GM23338 (cell line): Measurements from ENCODE around the gene NCDN.

Source experiments
- CREB1 ChIP-seq: fragments of 250-450 bp; sonication (Bioruptor Pico); IDR thresholded peaks from 2 replicates; pipeline ENCODE4 v1.5.0; 2020; ENCODE audit warnings: low read depth, mild to moderate bottlenecking, moderate library complexity
- EZH2 ChIP-seq: fragments of 200-600 bp; sonication (generic); IDR thresholded peaks from one replicate; pipeline ENCODE4 v1.8.0; 2017; ENCODE audit warnings: antibody characterized with exemption, mild to moderate bottlenecking, low read depth; ENCODE audit not compliant: unreplicated experiment
- EZH2phosphoT487 ChIP-seq: fragments of 200-600 bp; sonication (generic); IDR thresholded peaks from one replicate; pipeline ENCODE4 v1.8.1; 2018; ENCODE audit warnings: antibody characterized with exemption; ENCODE audit not compliant: unreplicated experiment
- JUNB ChIP-seq: IDR thresholded peaks from one replicate; pipeline ENCODE4 v1.6.1; 2016; ENCODE audit warnings: antibody characterized with exemption; ENCODE audit not compliant: unreplicated experiment
- NANOG ChIP-seq: IDR thresholded peaks from 2 replicates; pipeline ENCODE4 v1.6.1; 2016; ENCODE audit warnings: antibody characterized with exemption, borderline replicate concordance
- POLR2AphosphoS5 ChIP-seq: IDR thresholded peaks from 2 replicates; pipeline ENCODE4 v1.6.1; 2016; ENCODE audit warnings: antibody characterized with exemption, low read depth
- ZNF114 ChIP-seq: fragments of 250-450 bp; sonication (Bioruptor Pico); IDR thresholded peaks from 2 replicates; pipeline ENCODE4 v1.5.0; 2020; ENCODE audit warnings: mild to moderate bottlenecking, moderate library complexity
- ZNF331 ChIP-seq: fragments of 250-450 bp; sonication (Bioruptor Pico); IDR thresholded peaks from 2 replicates; pipeline ENCODE4 v1.5.0; 2020; ENCODE audit warnings: low read depth, mild to moderate bottlenecking, moderate library complexity
- TF ChIP-seq, protein P1 (sequence below), 2 experiments: fragments of 200-600 bp in 1 of 2; sonication (generic) in 1 of 2; conservative IDR thresholded peaks; 2 replicates each; pipeline versions ENCODE4 v1.5.1 to v1.6.1; 2016 to 2017; ENCODE audit warnings: antibody characterized with exemption in 2 of 2, low read depth in 2 of 2, mild to moderate bottlenecking in 2 of 2, moderate library complexity in 1 of 2
- TF ChIP-seq, protein P2 (sequence below): IDR thresholded peaks from one replicate; pipeline ENCODE4 v1.6.1; 2018; ENCODE audit warnings: antibody characterized with exemption; ENCODE audit not compliant: unreplicated experiment
- TF ChIP-seq, protein P3 (sequence below): IDR thresholded peaks from 2 replicates; pipeline ENCODE4 v1.6.1; 2016; ENCODE audit warnings: antibody characterized with exemption

DNA sequence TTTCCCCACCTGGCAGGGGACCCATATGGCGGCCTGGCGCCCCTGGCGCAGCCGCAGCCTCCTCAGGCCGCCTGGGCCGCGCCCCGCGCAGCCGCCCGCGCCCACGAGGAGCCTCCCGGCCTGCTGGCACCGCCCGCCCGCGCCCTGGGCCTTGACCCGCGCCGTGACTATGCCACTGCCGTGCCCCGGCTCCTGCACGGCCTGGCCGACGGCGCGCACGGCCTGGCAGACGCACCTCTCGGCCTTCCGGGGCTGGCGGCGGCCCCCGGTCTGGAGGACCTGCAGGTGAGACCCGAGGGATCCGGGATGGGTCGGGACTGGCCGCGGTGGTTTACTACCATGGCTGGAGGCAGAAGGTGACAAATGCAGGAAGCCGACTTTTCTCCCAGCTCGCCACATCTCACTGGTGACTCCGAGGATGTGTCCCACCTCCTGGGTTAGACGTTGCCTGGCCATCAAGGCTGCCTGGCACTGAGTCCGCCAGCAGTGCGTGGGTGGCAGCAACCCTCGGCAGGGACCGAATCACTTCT, 16.6 kb downstream of the NCDN start:
- TF ChIP-seq, protein P1, sequence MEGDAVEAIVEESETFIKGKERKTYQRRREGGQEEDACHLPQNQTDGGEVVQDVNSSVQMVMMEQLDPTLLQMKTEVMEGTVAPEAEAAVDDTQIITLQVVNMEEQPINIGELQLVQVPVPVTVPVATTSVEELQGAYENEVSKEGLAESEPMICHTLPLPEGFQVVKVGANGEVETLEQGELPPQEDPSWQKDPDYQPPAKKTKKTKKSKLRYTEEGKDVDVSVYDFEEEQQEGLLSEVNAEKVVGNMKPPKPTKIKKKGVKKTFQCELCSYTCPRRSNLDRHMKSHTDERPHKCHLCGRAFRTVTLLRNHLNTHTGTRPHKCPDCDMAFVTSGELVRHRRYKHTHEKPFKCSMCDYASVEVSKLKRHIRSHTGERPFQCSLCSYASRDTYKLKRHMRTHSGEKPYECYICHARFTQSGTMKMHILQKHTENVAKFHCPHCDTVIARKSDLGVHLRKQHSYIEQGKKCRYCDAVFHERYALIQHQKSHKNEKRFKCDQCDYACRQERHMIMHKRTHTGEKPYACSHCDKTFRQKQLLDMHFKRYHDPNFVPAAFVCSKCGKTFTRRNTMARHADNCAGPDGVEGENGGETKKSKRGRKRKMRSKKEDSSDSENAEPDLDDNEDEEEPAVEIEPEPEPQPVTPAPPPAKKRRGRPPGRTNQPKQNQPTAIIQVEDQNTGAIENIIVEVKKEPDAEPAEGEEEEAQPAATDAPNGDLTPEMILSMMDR (conservative IDR thresholded peaks at IDR 0.05; ENCODE audit: low read depth in 2 of 2) = no peak
- peak; percentile 34 for TF ChIP-seq EZH2phosphoT487
- TF ChIP-seq, protein P2, sequence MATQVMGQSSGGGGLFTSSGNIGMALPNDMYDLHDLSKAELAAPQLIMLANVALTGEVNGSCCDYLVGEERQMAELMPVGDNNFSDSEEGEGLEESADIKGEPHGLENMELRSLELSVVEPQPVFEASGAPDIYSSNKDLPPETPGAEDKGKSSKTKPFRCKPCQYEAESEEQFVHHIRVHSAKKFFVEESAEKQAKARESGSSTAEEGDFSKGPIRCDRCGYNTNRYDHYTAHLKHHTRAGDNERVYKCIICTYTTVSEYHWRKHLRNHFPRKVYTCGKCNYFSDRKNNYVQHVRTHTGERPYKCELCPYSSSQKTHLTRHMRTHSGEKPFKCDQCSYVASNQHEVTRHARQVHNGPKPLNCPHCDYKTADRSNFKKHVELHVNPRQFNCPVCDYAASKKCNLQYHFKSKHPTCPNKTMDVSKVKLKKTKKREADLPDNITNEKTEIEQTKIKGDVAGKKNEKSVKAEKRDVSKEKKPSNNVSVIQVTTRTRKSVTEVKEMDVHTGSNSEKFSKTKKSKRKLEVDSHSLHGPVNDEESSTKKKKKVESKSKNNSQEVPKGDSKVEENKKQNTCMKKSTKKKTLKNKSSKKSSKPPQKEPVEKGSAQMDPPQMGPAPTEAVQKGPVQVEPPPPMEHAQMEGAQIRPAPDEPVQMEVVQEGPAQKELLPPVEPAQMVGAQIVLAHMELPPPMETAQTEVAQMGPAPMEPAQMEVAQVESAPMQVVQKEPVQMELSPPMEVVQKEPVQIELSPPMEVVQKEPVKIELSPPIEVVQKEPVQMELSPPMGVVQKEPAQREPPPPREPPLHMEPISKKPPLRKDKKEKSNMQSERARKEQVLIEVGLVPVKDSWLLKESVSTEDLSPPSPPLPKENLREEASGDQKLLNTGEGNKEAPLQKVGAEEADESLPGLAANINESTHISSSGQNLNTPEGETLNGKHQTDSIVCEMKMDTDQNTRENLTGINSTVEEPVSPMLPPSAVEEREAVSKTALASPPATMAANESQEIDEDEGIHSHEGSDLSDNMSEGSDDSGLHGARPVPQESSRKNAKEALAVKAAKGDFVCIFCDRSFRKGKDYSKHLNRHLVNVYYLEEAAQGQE = no peak
- no peak for TF ChIP-seq CREB1 (CRISPR knock-in tag)
- TF ChIP-seq ZNF331 = no peak
- TF ChIP-seq POLR2AphosphoS5 = no peak
- no peak for TF ChIP-seq EZH2
- TF ChIP-seq, protein P3, sequence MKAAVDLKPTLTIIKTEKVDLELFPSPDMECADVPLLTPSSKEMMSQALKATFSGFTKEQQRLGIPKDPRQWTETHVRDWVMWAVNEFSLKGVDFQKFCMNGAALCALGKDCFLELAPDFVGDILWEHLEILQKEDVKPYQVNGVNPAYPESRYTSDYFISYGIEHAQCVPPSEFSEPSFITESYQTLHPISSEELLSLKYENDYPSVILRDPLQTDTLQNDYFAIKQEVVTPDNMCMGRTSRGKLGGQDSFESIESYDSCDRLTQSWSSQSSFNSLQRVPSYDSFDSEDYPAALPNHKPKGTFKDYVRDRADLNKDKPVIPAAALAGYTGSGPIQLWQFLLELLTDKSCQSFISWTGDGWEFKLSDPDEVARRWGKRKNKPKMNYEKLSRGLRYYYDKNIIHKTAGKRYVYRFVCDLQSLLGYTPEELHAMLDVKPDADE = no peak
- TF ChIP-seq JUNB = no peak
- no peak for TF ChIP-seq ZNF114 (CRISPR knock-in tag)
- TF ChIP-seq NANOG = no peak
